Measurements from ENCODE around the gene OR10G3.

GRCh38 chr14:21521501-21521900 lies 58.4 kb downstream of the OR10G3 start:
- TF ChIP-seq EZH2 (IDR thresholded peaks at IDR 0.05; ENCODE audit: low read depth) = no peak
- no peak for TF ChIP-seq CTCF (conservative IDR thresholded peaks at IDR 0.05)
